ENCODE measurements around the gene YWHAE.
"Not testable (repeated sequence)": the region's sequence is repeated elsewhere in the genome, so short reads cannot be mapped to it uniquely, and the experiment has no call there.

The YWHAE gene

DNA sequence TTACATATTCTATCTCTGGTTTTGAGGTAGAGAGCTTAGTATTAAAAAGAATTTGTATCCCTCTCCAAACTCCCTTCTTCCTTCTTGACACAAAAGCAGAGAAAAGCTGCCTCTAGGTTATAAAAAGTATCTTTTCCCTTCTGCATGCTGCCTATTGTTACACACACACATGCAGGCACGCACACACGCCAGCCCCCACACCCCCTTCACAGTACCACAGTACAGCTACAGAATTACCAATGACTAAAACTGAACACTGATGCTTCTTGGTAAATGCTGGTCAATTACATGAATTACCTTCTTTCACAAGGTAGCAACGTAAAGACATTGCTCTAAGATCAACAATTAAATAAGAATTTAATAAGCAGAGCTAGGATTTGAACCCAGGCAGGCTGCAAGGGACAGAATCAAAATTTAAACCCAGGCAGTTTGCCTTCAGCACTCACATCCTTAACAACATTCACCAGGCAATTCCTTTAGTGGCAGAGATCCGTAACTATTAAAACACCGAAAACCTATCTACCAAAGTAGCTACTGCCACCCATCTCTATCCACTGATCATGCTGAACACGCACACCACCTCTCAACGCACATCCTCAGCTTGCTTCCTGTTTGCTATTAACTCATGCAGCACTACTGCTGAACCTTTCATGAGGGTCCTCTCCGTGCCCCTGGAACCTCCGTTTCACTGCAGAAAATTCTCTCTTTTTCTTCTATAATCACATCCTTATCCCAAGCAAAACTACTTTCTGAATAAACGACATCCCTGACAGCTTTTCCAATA, 37.8 kb downstream of the YWHAE start:
- DNase-seq (ENCODE audit: low read depth) = no peak
- TF ChIP-seq CTCF (IDR thresholded peaks at IDR 0.05; ENCODE audit: low read depth, low read length, missing control alignments) = no peak

DNA sequence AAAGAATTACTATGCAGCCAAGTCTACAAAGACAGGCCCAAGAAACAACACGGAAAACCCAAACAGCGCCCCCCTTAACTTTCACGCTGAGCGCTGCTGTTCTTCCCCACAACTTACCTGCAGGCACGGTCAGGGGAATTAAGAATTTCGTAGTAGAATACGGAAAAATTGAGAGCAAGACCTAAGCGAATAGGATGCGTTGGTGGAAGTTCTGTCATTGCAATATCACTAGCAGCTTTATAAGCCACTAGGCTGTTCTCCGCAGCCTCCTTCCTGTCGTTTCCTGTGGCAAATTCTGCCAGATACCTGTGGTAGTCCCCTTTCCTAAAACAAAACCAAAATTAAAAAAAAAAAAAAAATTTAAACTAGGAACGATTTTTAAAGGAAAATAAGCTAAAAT, 39.0 kb downstream of the YWHAE start:
- H3K4me3 ChIP-seq (ENCODE audit: low read depth, low read length) = no peak overlapping the region
- TF ChIP-seq CTCF (IDR thresholded peaks at IDR 0.05; ENCODE audit: low read depth, low read length, missing control alignments) = no peak
- no peak for DNase-seq (ENCODE audit: low read depth)

More for the DNA sequence above, 37.8 kb downstream of the YWHAE start:
- H3K4me3 ChIP-seq (ENCODE audit: low read depth, low read length) = no peak overlapping the region

DNA sequence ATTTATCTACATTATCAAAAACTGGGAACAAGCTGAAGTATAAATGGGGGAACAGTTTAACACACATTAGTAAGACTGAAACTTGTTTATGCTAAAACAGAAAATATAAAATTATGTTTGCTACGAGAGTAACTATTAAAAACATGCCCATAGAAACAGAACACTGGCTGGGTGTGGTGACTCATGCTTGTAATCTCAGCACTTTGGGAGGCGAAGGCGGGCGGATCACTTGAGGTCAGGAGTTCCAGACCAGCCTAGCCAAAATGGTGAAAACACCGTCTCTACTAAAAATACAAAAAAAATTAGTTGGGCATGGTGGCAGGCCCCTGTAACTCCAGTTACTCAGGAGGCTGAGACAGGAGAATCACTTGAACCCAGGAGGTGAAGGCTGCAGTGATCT, 39.7 kb downstream of the YWHAE start:
- not testable (repeated sequence) for DNase-seq (ENCODE audit: low read depth); H3K4me3 ChIP-seq (ENCODE audit: low read depth, low read length)

GRCh38 chr17:1354030-1354429, 46.0 kb downstream of the YWHAE start:
- no peak for TF ChIP-seq CTCF (IDR thresholded peaks at IDR 0.05; ENCODE audit: low read depth, low read length, missing control alignments)
- no peak for DNase-seq (ENCODE audit: low read depth)
- no peak overlapping the region for H3K4me3 ChIP-seq (ENCODE audit: low read depth, low read length)

DNA sequence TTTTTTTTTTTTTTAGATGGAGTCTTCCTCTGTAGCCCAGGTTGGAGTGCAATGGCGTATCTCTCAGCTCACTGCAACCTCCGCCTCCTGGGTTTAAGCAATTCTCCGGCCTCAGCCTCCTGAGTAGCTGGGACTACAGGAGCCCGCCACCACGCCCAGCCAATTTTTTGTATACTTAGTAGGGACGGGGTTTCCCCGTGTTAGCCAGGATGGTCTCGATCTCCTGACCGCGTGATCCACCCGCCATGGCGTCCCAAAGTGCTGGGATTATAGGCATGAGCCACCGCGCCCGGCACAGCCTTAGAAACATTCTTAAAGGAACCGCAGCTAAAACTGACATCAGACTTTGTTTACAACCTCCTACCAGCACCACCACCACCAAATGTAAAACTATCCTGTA, 47.5 kb downstream of the YWHAE start:
- H3K4me3 ChIP-seq (ENCODE audit: low read depth, low read length); DNase-seq (ENCODE audit: low read depth): not testable (repeated sequence)

DNA sequence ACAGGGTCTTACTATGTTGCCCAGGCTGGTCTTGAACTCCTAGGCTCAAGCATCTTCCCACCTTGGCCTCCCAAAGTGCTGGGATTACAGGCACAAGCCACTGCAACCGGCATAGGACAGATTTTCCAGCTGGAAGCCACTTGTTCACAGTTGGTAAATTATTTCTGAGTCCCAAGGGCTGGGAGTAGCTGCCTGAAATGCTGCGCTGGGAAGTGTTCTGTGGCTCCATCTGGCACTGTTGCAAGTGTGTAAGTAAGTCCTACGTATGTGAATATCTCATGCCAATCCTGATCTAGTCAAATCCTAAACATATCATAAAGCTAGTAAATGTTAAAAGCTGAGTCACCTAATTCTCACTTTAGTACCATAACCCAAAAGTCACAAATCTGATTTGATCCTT, 48.1 kb downstream of the YWHAE start:
- DNase-seq (ENCODE audit: low read depth) = no peak
- TF ChIP-seq CTCF (IDR thresholded peaks at IDR 0.05; ENCODE audit: low read depth, low read length, missing control alignments) = no peak
- no peak overlapping the region for H3K4me3 ChIP-seq (ENCODE audit: low read depth, low read length)

- no peak for TF ChIP-seq CTCF (IDR thresholded peaks at IDR 0.05; ENCODE audit: low read depth, low read length, missing control alignments)
Measured at GRCh38 chr17:1351275-1351674, 48.7 kb downstream of the YWHAE start.

DNA sequence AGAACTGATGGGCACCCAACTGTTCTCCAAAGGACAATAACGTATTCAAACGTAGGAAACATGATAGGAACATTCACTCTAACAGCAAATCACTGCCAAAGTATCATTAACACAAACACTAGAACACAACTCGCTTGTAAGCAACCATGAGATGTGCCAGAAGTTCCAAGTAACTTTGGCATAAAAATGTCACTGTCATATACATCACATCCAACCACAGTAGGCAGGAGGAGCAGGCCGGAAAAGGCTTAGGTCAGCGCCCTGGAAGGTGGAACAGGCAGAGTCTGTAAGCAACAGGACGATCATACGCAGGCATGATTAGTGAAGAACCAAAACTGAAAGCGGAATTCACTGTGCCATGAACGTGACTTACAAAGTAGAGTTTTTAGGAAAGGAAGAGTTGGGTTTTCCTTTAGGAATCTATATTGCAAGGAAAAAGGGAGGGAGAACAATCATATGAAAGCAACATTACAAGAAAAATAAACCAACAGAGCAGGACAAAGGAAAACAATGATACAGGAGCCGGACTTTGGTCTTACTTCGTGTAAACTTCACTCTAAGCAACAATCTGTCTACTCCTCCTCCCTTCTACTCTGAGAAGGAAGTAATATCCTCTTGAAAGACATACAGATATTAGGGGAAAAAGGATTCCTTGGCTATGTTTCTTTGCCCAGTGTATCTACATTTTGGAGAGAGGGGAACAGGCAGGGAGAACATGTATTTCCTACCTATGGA, 52.3 kb downstream of the YWHAE start:
- DNase-seq (ENCODE audit: low read depth) = no peak
- H3K4me3 ChIP-seq (ENCODE audit: low read depth, low read length) = no peak overlapping the region
- TF ChIP-seq CTCF (IDR thresholded peaks at IDR 0.05; ENCODE audit: low read depth, low read length, missing control alignments) = no peak

More at GRCh38 chr17:1351275-1351674, 48.7 kb downstream of the YWHAE start:
- no peak for DNase-seq (ENCODE audit: low read depth)
- H3K4me3 ChIP-seq (ENCODE audit: low read depth, low read length) = no peak overlapping the region

All from GM12864 (cell line).